Measurements from ENCODE around the gene KRT7.

KRT7 gene

DNA sequence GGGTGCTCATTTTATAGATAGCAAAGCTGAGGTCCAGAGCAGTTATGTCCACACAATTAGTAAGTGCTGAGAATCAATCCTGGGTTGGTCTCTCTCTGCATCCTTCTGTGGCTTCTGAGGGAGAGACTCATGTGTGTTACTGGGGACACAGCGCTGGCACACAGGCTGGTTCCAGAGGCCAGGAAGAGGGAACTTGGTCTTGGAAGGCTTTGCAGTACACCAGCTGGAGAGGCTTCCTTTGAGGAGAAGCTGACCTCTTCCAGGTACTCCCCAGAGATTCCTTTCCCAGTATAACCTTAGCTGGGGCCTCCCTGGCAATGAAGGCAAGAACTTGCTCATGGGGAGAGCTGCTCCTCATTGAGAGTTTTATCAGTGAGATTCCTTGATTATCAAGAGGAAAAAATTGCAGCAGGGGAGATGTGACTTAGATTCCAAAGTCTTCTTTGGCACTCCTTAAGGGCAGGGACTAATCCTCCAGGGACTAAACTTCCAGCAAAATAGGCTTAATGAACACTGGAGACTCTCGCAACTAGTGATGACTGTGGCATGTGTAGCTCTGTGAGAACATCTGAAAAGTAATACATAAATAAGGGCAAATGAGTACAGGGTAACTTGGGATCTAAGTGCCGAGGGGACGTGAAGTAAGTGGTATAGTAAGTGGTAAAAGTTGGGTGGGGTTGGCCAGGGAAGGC, 27.3 kb upstream of the KRT7 start:
- Histone ChIP-seq H3K9ac (ENCODE audit: low read length) (no peak overlapping the region), H3K27ac (ENCODE audit: low read length) (no peak overlapping the region), H3K9me3 (ENCODE audit: insufficient read depth, low read length) (no peaks in the 10 kb centered on the region), H3K27me3 (ENCODE audit: low read depth, low read length) (peaks cover 51% of the 10 kb centered on the region), H3K4me3 (ENCODE audit: low read length) (no peak overlapping the region), H2AFZ (ENCODE audit: low read depth, low read length) (no peak overlapping the region), H3K36me3 (replicated peaks; ENCODE audit: low read depth, low read length) (no peaks in the 10 kb centered on the region), H3K79me2 (ENCODE audit: low read length) (no peaks in the 10 kb centered on the region), H3K4me2 (ENCODE audit: low read length) (no peak overlapping the region), H4K20me1 (ENCODE audit: insufficient read depth, low read length) (no peaks in the 10 kb centered on the region), H3K4me1 (ENCODE audit: low read length) (no peaks in the 10 kb centered on the region)
- no peak for TF ChIP-seq CTCF (IDR thresholded peaks at IDR 0.05; ENCODE audit: low read depth, low read length)
- TF ChIP-seq EZH2phosphoT487 (IDR thresholded peaks at IDR 0.05; ENCODE audit: low read depth), result no peak

- H3K36me3 ChIP-seq (replicated peaks; ENCODE audit: low read depth, low read length), result no peaks in the 10 kb centered on the region
- H3K4me2 ChIP-seq (ENCODE audit: low read length), result no peak overlapping the region
- no peak overlapping the region for H3K4me3 ChIP-seq (ENCODE audit: low read length)
- H3K9ac ChIP-seq (ENCODE audit: low read length), result no peak overlapping the region
- H3K27ac ChIP-seq (ENCODE audit: low read length), result no peak overlapping the region
- H4K20me1 ChIP-seq (ENCODE audit: insufficient read depth, low read length), result no peaks in the 10 kb centered on the region
- H3K27me3 ChIP-seq (ENCODE audit: low read depth, low read length), result peaks cover 46% of the 10 kb centered on the region
- H3K79me2 ChIP-seq (ENCODE audit: low read length), result no peaks in the 10 kb centered on the region
- TF ChIP-seq CTCF (IDR thresholded peaks at IDR 0.05; ENCODE audit: low read depth, low read length) (no peak), EZH2phosphoT487 (IDR thresholded peaks at IDR 0.05; ENCODE audit: low read depth) (no peak)
- no peaks in the 10 kb centered on the region for H3K4me1 ChIP-seq (ENCODE audit: low read length)
- H2AFZ ChIP-seq (ENCODE audit: low read depth, low read length), result no peak overlapping the region
- H3K9me3 ChIP-seq (ENCODE audit: insufficient read depth, low read length), result no peaks in the 10 kb centered on the region
These were observed 26.6 kb upstream of the KRT7 start for GRCh38 chr12:52206304-52207040.

DNA sequence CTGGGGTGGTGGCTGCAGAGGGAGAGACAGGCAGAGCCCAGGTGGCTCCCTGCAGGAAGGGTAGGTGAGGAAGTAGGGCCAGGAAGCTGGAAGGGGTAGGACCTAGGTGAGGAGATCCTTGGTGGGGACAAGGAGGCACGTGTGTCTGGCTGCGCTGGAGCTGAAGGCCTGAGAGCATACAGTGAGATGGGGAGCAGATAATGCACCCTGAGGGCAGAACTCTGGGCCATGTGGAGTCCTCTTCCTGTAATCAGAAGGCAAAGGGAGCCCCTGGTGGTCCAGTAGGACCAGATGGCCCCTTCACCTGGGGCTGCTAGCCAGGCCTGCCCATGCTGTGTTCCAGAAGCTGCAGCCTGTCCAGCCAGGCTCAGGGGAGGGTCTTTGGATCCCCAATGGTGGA, 25.9 kb upstream of the KRT7 start:
- Histone ChIP-seq H3K27me3 (ENCODE audit: low read depth, low read length) (peaks cover 43% of the 10 kb centered on the region), H3K4me3 (ENCODE audit: low read length) (no peak overlapping the region), H3K4me2 (ENCODE audit: low read length) (no peak overlapping the region), H3K9ac (ENCODE audit: low read length) (no peak overlapping the region), H2AFZ (ENCODE audit: low read depth, low read length) (no peak overlapping the region), H3K36me3 (replicated peaks; ENCODE audit: low read depth, low read length) (no peaks in the 10 kb centered on the region), H3K79me2 (ENCODE audit: low read length) (no peaks in the 10 kb centered on the region), H3K27ac (ENCODE audit: low read length) (no peak overlapping the region), H3K4me1 (ENCODE audit: low read length) (no peaks in the 10 kb centered on the region), H4K20me1 (ENCODE audit: insufficient read depth, low read length) (no peaks in the 10 kb centered on the region), H3K9me3 (ENCODE audit: insufficient read depth, low read length) (no peaks in the 10 kb centered on the region)
- TF ChIP-seq CTCF (IDR thresholded peaks at IDR 0.05; ENCODE audit: low read depth, low read length) (no peak), EZH2phosphoT487 (IDR thresholded peaks at IDR 0.05; ENCODE audit: low read depth) (no peak)

DNA sequence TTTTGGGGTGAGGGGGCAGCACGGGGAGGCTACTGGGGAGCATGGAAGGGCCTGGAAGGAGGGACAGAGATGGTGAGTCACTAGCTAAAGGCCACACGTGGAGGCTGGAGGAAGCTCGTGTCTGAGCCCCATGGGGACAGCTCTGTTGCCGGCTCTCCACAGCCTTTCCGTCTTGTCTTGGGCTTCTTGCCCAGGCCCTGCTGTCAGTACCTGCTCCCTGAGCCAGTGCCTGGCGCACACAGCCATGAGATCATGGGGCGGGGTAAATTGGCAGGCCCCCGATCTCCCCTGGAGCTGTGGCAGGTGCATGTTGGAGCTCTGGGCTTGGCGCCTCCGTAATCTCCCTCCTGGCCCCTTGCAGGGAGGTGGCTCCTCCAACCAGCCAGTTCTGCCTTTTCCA, 25.1 kb upstream of the KRT7 start:
- H3K9me3 ChIP-seq (ENCODE audit: insufficient read depth, low read length), result no peaks in the 10 kb centered on the region
- H3K79me2 ChIP-seq (ENCODE audit: low read length), result no peaks in the 10 kb centered on the region
- no peaks in the 10 kb centered on the region for H4K20me1 ChIP-seq (ENCODE audit: insufficient read depth, low read length)
- no peak overlapping the region for H3K27ac ChIP-seq (ENCODE audit: low read length)
- H3K4me3 ChIP-seq (ENCODE audit: low read length), result no peak overlapping the region
- H3K4me1 ChIP-seq (ENCODE audit: low read length), result no peaks in the 10 kb centered on the region
- peaks cover 48% of the 10 kb centered on the region for H3K27me3 ChIP-seq (ENCODE audit: low read depth, low read length)
- no peak for TF ChIP-seq EZH2phosphoT487 (IDR thresholded peaks at IDR 0.05; ENCODE audit: low read depth)
- H2AFZ ChIP-seq (ENCODE audit: low read depth, low read length), result no peak overlapping the region
- H3K36me3 ChIP-seq (replicated peaks; ENCODE audit: low read depth, low read length), result no peaks in the 10 kb centered on the region
- H3K4me2 ChIP-seq (ENCODE audit: low read length), result no peak overlapping the region
- H3K9ac ChIP-seq (ENCODE audit: low read length), result no peak overlapping the region

All from OCI-LY3 (cell line).